GM12801 (cell line): Measurements from ENCODE around the gene ACBD4.

Experiments used
- CTCF ChIP-seq: IDR thresholded peaks from one replicate; pipeline ENCODE4 v1.5.1; 2011; ENCODE audit warnings: control low read depth; ENCODE audit not compliant: insufficient read length; ENCODE audit errors: extremely low read depth

The ACBD4 gene

GRCh38 chr17:45149037-45149668, 13.7 kb downstream of the ACBD4 start:
- TF ChIP-seq CTCF, result no peak

GRCh38 chr17:45149669-45150664, 14.5 kb downstream of the ACBD4 start:
- TF ChIP-seq CTCF, result no peak

- TF ChIP-seq CTCF, result no peak
Measured at GRCh38 chr17:45150911-45151809, 15.7 kb downstream of the ACBD4 start.

DNA sequence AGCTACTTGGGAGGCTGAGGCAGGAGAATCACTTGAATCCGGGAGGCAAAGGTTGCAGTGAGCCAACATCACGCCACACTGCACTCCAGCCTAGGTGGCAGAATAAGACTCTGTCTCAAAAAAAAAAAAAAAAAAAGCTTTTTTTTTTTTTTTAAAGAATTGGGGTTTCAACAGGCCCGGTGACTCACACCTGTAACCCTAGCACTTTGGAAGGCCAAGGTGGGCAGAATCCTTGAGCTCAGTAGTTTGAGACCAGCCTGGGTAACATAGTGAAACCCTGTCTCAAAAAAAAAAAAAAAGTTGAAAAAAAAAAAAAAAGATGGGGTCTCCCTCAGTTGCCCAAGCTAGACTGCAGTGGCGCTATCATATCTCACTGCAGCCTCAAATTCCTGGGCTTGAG, 19.5 kb downstream of the ACBD4 start:
- no peak for TF ChIP-seq CTCF

DNA sequence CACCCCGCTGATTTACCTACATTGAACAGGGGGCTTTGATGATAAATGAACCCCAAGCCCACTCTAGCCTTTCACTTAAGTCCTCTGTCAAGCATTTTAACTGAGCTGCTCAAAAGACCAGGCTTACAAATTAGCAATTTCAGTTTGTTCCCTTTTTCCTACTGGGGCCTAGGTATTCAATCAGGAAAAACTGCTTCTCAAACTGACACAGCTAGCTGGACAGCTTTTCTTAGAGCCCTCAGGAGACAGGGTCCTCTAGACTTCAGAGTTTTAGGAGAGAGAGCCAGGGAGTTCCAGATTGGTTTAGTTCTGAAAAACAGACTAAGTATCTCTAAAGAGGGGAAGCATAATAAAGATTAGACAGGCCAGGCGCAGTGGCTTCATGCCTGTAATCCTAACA, 20.0 kb downstream of the ACBD4 start:
- TF ChIP-seq CTCF, result no peak

DNA sequence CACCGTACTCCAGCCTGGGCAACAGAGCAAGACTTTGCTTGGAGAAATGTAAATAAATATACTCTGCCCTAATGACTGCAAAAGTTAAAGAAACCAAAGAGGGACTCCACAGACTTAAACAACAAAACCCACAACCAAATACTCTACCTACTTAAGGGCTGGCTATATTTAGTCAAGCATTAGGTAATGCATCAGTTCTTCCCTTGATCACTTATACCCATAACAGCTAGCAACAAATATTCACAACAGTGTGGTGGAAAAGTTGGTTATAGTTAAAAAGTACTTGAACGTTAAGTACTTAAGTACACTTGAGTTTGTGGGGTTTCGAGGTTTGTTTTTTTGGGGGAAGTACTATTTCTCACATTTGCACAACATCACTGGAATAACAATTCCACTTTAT, 20.8 kb downstream of the ACBD4 start:
- no peak for TF ChIP-seq CTCF
